Measurements from ENCODE around the gene FAM107B. TPM values are rescaled to one million over a fixed set of nuclear protein-coding genes. Genes with fewer than 3 reads are reported as not detected.
"Not testable (repeated sequence)": the region's sequence is repeated elsewhere in the genome, so short reads cannot be mapped to it uniquely, and the experiment has no call there.

The FAM107B gene
- total RNA-seq, 1 donor from 2014 or later: 286 TPM

DNA sequence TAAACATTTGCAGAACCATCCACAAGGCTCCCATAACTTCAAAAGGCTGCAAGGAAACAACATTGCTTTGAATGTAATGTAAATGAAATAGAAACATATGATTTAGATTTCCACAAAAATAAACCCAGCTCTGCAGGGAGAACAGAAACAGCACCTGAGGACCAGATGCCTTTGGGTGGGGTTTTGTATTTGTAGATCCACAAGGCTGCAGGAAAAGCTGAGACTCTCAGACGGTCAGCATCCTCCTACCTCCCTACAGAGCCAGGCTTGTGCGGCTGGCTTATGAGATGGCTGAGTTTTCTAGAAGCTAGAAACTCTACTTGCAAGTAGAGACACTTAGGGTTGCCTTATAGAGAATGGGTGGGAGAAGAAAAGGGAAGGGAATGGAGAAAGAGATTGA is 49.8 kb downstream of the FAM107B start:
- DNase-seq: no peak
- ChIA-PET POLR2A (interaction anchor here (0.5 to 1.6 kb wide), 3 partner anchors 11 to 184 kb away, joined by 3 to 5 read pairs (median 3); no protein-coding TSS in a partner anchor), CTCF (interaction anchor here (0.5 to 1.3 kb wide), 2 partner anchors 19 to 28 kb away, joined by 3 read pairs; no protein-coding TSS in a partner anchor)
- ATAC-seq (ENCODE audit: low read depth): no peak
- H3K27ac Mint-ChIP-seq: no peak overlapping the region
- H3K27me3 Mint-ChIP-seq: no peaks in the 10 kb centered on the region
- H3K4me1 Mint-ChIP-seq: peaks cover 49% of the 10 kb centered on the region
- TF ChIP-seq, protein P1, sequence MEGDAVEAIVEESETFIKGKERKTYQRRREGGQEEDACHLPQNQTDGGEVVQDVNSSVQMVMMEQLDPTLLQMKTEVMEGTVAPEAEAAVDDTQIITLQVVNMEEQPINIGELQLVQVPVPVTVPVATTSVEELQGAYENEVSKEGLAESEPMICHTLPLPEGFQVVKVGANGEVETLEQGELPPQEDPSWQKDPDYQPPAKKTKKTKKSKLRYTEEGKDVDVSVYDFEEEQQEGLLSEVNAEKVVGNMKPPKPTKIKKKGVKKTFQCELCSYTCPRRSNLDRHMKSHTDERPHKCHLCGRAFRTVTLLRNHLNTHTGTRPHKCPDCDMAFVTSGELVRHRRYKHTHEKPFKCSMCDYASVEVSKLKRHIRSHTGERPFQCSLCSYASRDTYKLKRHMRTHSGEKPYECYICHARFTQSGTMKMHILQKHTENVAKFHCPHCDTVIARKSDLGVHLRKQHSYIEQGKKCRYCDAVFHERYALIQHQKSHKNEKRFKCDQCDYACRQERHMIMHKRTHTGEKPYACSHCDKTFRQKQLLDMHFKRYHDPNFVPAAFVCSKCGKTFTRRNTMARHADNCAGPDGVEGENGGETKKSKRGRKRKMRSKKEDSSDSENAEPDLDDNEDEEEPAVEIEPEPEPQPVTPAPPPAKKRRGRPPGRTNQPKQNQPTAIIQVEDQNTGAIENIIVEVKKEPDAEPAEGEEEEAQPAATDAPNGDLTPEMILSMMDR (IDR thresholded peaks at IDR 0.05): no peak
- intact Hi-C loops (cut with micrococcal nuclease): loop anchor here (1.0 to 2.0 kb wide), 2 partner anchors 8 to 22 kb away; no protein-coding TSS in a partner anchor
- H3K9me3 Mint-ChIP-seq: no peaks in the 10 kb centered on the region
- no peaks in the 10 kb centered on the region for H3K36me3 Mint-ChIP-seq (ENCODE audit: low read depth)
- no peak overlapping the region for H3K4me3 Mint-ChIP-seq

DNA sequence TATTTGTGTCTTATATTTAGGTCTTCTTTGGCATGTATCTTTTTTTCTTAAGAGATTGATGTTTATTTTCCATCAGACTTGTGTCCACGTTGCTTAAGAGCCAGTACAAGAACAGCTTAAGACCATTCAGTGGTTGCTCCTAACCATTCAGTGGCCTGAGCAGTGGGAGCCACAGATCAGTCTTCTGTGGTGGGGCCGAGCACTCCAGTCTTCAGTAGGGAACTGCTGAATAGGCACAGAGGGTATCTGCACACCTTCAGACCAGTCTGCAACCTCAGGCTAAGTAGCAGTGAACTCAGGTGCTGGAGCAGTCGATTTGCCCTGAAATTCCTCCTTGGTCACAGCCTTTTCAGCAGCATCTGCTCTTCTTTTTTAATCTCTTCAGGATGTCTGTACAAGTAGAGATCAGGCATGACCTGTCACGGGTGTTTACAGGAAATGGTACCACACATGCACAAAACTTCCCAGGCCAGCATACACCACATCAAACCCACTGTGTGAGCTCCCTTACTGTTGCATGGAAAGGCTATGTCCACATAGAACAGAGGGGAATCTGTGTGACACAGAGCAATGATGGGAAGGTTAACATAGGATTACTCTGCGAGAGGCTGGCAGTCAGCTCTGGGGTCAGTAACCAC is 51.5 kb downstream of the FAM107B start:
- peak overlapping the region; percentile 41 for H3K27ac Mint-ChIP-seq
- TF ChIP-seq, protein P1 (IDR thresholded peaks at IDR 0.05): no peak
- H3K27me3 Mint-ChIP-seq: no peaks in the 10 kb centered on the region
- intact Hi-C loops (cut with micrococcal nuclease): no loop called here
- peaks cover 48% of the 10 kb centered on the region for H3K4me1 Mint-ChIP-seq
- POLR2A ChIA-PET: interaction anchor here (0.6 kb wide), 1 partner anchor 22 kb away, joined by 8 read pairs; no protein-coding TSS in a partner anchor
- ATAC-seq (ENCODE audit: low read depth) (peak; percentile 14), DNase-seq (no peak)
- no peaks in the 10 kb centered on the region for H3K9me3 Mint-ChIP-seq
- no peaks in the 10 kb centered on the region for H3K36me3 Mint-ChIP-seq (ENCODE audit: low read depth)
- CTCF ChIA-PET: no interaction called here
- H3K4me3 Mint-ChIP-seq: peak overlapping the region; percentile 12

- intact Hi-C loops (cut with micrococcal nuclease): no loop called here
- no peaks in the 10 kb centered on the region for H3K36me3 Mint-ChIP-seq (ENCODE audit: low read depth)
- TF ChIP-seq, protein P1 (IDR thresholded peaks at IDR 0.05): no peak
- ATAC-seq (ENCODE audit: low read depth) (no peak), DNase-seq (no peak)
- CTCF ChIA-PET: no interaction called here
- no peaks in the 10 kb centered on the region for H3K9me3 Mint-ChIP-seq
- H3K4me1 Mint-ChIP-seq: peaks cover 5% of the 10 kb centered on the region
- H3K27me3 Mint-ChIP-seq: no peaks in the 10 kb centered on the region
- POLR2A ChIA-PET: interaction anchor here (1.5 kb wide), 1 partner anchor 24 kb away, joined by 4 read pairs; no protein-coding TSS in a partner anchor
- H3K4me3 Mint-ChIP-seq: no peak overlapping the region
- no peak overlapping the region for H3K27ac Mint-ChIP-seq
Observed at GRCh38 chr10:14717552-14717951, 57.1 kb downstream of the FAM107B start.

DNA sequence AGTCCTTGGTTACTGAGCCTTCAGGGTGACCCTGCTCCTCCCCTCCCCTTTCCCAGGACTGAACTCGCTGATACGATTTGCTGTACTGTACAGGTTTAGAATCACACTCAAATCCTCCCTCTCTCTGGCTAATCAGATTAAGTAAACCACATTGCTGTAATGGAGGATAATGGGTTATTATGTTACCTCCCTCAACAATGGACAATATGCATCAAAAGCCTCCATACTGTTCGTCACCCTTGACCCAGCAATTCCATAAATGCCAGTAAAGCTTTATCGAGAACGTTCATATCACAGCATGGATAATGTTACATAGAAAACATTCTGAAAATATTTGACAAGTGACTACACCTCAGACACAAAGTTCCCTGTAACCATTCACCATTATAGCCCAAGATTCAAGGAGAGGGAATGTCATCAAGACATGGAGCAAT is 61.7 kb downstream of the FAM107B start:
- ChIA-PET POLR2A (no interaction called here), CTCF (no interaction called here)
- DNase-seq (no peak), ATAC-seq (ENCODE audit: low read depth) (no peak)
- H3K27ac Mint-ChIP-seq: no peak overlapping the region
- TF ChIP-seq, protein P1 (IDR thresholded peaks at IDR 0.05): no peak
- no peaks in the 10 kb centered on the region for H3K36me3 Mint-ChIP-seq (ENCODE audit: low read depth)
- no peaks in the 10 kb centered on the region for H3K9me3 Mint-ChIP-seq
- H3K27me3 Mint-ChIP-seq: no peaks in the 10 kb centered on the region
- intact Hi-C loops (cut with micrococcal nuclease): no loop called here
- no peak overlapping the region for H3K4me3 Mint-ChIP-seq
- no peaks in the 10 kb centered on the region for H3K4me1 Mint-ChIP-seq

GRCh38 chr10:14709344-14709743 is 65.4 kb downstream of the FAM107B start:
- H3K36me3 Mint-ChIP-seq (ENCODE audit: low read depth); H3K9me3 Mint-ChIP-seq; CTCF ChIA-PET; POLR2A ChIA-PET; DNase-seq; ATAC-seq (ENCODE audit: low read depth); H3K27me3 Mint-ChIP-seq; H3K4me3 Mint-ChIP-seq; H3K27ac Mint-ChIP-seq; intact Hi-C loops (cut with micrococcal nuclease): not testable (repeated sequence)
- H3K4me1 Mint-ChIP-seq: peaks cover 14% of the 10 kb centered on the region

Data from activated B cell treated with CpG ODN at 0.5 μM for 24 hours (primary cell).